ENCODE measurements around the gene DTNA.

- TF ChIP-seq, protein P1, sequence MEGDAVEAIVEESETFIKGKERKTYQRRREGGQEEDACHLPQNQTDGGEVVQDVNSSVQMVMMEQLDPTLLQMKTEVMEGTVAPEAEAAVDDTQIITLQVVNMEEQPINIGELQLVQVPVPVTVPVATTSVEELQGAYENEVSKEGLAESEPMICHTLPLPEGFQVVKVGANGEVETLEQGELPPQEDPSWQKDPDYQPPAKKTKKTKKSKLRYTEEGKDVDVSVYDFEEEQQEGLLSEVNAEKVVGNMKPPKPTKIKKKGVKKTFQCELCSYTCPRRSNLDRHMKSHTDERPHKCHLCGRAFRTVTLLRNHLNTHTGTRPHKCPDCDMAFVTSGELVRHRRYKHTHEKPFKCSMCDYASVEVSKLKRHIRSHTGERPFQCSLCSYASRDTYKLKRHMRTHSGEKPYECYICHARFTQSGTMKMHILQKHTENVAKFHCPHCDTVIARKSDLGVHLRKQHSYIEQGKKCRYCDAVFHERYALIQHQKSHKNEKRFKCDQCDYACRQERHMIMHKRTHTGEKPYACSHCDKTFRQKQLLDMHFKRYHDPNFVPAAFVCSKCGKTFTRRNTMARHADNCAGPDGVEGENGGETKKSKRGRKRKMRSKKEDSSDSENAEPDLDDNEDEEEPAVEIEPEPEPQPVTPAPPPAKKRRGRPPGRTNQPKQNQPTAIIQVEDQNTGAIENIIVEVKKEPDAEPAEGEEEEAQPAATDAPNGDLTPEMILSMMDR (IDR thresholded peaks at IDR 0.05), result no peak
- no peak for TF ChIP-seq EP300 (IDR thresholded peaks at IDR 0.05)
- TF ChIP-seq POLR2A (IDR thresholded peaks at IDR 0.05), result no peak
Observed at GRCh38 chr18:34838669-34839068, 128.6 kb downstream of the DTNA start.
